BLaER1 treated with 17β-estradiol and CSF1 and Interleukin-3, amounts not matched to agents 10 nM and 100 nM (cell line): ENCODE measurements around the gene MOSPD3.

ENCODE experiments used
- H3K27ac ChIP-seq, 11 experiments: shearing (Covaris generic); formaldehyde crosslinking; 2 replicates each; pipeline ENCODE4 v1.8.1; 2022
- H3K27me3 ChIP-seq, 11 experiments: shearing (Covaris generic); formaldehyde crosslinking; 2 replicates each; pipeline ENCODE4 v1.8.1; 2022
- H3K36me3 ChIP-seq, 11 experiments: shearing (Covaris generic); formaldehyde crosslinking; 2 replicates each; pipeline ENCODE4 v1.8.1; 2022
- H3K4me1 ChIP-seq, 10 experiments: shearing (Covaris generic); formaldehyde crosslinking; 2 replicates each; pipeline ENCODE4 v1.8.1; 2022
- H3K4me2 ChIP-seq, 11 experiments: shearing (Covaris generic); formaldehyde crosslinking; 2 replicates each; pipeline ENCODE4 v1.8.1; 2022
- H3K4me3 ChIP-seq, 10 experiments: shearing (Covaris generic); formaldehyde crosslinking; 2 replicates each; pipeline ENCODE4 v1.8.1; 2022
- H3K9ac ChIP-seq, 11 experiments: shearing (Covaris generic); formaldehyde crosslinking; 2 replicates each; pipeline ENCODE4 v1.8.1; 2022
- H3K9me3 ChIP-seq, 11 experiments: shearing (Covaris generic); formaldehyde crosslinking; replicated peaks in 1 of 11; 2 replicates each; pipeline ENCODE4 v1.8.1; 2022
- H4K20me1 ChIP-seq, 11 experiments: shearing (Covaris generic); formaldehyde crosslinking; 2 replicates each; pipeline ENCODE4 v1.8.1; 2022
- Cebpa-rat ChIP-seq, 11 experiments: shearing (Covaris generic); IDR thresholded peaks; 2 replicates each; pipeline ENCODE4 v1.8.1; 2022

MOSPD3 gene

DNA sequence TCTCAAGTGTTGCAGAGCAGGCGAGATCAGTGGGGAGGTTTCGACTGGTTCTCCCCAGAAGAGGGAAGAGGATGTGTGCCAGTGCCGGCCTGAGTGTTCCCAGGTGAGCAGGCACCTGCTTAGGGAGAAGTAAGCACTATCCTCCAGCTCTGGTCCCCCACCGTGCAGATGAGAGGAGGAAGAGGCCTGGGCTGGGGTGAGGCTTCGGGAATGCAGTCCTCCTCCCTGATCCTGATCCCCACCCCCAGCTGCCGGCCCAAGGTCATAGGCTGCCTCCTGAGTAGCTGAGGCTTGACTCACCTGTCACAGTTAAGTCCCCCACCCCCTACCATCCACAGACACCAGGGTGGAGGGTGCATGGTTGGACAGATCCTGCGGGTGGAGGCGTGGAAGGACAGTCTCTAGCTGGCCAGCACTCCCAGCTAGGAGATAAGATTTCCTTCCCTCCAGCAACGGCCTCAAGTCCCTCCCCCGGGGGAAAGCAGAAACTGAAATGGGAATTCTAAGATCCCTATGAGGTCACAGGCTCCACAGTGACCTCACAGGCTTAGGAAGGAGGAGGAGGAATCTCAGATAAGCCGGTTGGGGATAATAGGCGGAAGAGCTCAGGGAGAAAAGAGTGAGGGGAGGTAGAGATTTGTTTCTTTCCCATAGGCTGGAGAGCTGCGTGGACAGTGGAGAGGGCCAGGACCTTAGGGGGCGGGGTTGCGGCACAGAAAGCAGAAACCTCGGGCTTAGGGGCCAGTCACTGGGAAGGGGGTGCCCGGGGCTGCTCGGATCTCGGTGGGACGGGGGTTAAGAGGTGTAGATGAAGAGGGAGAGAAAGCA, 27.4 kb upstream of the MOSPD3 start:
- Histone ChIP-seq H3K9ac (peak overlapping the region; percentile 90 to 98 (median 95)), H3K27ac (peak overlapping the region; percentile 83 to 98 (median 94); a peak in 21 of 22 replicates), H3K27me3 (peaks cover 0 to 6% (median 2%) of the 10 kb centered on the region in 11 experiments; a peak in 6 of 22 replicates), H3K36me3 (peaks cover 26 to 31% (median 29%) of the 10 kb centered on the region in 11 experiments), H4K20me1 (peaks cover 38 to 53% (median 50%) of the 10 kb centered on the region in 11 experiments), H3K4me3 (peak overlapping the region; percentile 84 to 99 (median 94)), H3K4me2 (peak overlapping the region; percentile 94 to 100 (median 99)), H3K4me1 (peaks cover 45 to 56% (median 51%) of the 10 kb centered on the region in 10 experiments), H3K9me3 (no peaks in the 10 kb centered on the region)
- TF ChIP-seq Cebpa-rat (IDR thresholded peaks at IDR 0.05), result no peak

DNA sequence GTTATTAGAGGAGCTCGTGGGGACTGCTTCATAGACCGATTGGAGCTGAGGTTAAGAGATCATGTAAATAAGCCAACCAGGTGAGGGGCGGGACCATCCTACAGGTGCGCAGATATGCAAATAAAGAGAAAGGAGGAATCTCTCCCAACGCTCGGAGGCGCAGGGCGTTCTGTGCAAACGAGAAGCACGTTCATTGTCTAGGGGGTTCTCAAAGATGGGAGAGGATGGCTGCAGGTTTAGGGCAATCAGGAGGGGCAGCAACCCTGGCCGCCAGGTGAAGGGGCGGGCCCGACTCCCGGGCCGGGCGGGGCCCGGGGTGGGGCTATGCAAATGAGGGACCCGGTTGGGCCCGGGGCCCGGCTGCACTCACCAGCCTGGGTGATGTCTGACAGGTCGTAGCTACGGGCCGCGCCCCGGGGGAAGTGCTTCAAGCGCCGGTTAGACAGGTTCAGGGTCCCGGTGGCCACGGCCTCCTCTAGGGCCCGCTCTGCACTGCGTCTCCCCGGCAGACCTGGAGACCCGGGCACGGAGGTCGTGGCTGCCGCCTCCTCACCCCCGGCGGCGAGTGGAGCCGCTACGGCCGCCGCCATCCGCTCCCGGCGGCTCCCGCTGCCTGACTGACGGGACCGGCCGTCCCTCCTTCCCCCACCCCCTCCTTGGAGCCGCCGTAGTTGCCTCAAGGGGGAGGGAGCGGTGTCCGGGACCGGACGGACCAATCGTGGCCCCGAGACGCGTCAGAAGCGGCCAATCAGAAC, 26.7 kb upstream of the MOSPD3 start, which contains the start of gene LRCH4:
TSS of gene LRCH4 (minus strand) at position 619 of the 755 bp plus-strand sequence. CDS start at position 590, 29 bp downstream.
- TF ChIP-seq Cebpa-rat (IDR thresholded peaks at IDR 0.05), result no peak
- Histone ChIP-seq H3K9ac (peak within 1 kb of the TSS; percentile 90 to 98 (median 95)), H3K9me3 (no peaks in the 10 kb centered on the region), H3K4me2 (peak within 1 kb of the TSS; percentile 94 to 100 (median 99)), H3K4me3 (peak within 1 kb of the TSS; percentile 84 to 99 (median 94)), H3K27me3 (peaks cover 0 to 14% (median 8%) of the 10 kb centered on the region in 11 experiments; a peak in 8 of 22 replicates), H3K4me1 (peaks cover 53 to 63% (median 56%) of the 10 kb centered on the region in 10 experiments), H3K27ac (peak within 1 kb of the TSS; percentile 83 to 98 (median 94)), H4K20me1 (peaks cover 30 to 49% (median 42%) of the 10 kb centered on the region in 11 experiments), H3K36me3 (peaks cover 18 to 23% (median 21%) of the 10 kb centered on the region in 11 experiments)

DNA sequence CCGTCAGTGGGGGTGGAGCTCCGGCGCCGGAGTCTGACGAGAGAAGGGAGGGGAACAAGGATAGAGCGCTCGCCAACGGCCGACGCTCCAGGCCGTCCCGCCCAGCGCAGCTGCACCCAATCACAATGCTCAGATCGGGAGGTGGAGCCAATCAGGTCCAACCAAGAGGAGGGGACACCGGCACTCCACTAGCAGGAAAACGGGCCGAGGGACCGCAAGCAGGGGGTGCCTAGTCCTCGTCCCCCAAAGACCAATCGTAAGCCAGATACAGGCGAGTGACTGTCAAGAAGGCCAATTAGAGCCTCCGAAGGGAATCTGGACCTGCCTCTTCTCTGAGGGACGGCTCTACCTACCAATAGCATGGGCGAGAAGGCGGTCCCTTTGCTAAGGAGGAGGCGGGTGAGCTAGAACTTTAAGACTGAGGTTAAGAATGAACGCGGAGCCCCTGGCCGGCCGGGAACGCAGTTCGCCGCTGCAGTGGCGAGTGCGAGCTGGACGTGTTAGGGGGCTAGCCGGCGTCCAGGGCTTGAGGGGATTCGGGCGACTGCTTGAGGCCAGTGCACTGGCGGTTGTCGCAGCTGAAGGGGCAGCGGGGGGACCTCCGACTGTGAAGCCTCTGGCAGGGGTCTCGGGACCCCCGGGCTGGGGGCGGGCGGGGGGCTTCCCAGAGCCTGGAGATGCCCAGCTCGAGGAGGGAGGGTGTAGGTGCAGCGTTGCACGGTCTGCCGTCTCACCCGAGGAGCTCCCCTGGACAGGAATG, 25.9 kb upstream of the MOSPD3 start, which contains the start of gene FBXO24:
TSS of gene FBXO24 (plus strand) at position 63 of the 760 bp plus-strand sequence. CDS start at position 361, 298 bp downstream.
- Histone ChIP-seq H3K27ac (peak within 1 kb of the TSS; percentile 83 to 98 (median 94)), H3K4me2 (peak within 1 kb of the TSS; percentile 94 to 100 (median 99)), H3K9me3 (no peaks in the 10 kb centered on the region), H4K20me1 (peaks cover 22 to 41% (median 35%) of the 10 kb centered on the region in 11 experiments), H3K4me3 (peak within 1 kb of the TSS; percentile 84 to 99 (median 94)), H3K27me3 (peaks cover 0 to 14% (median 8%) of the 10 kb centered on the region in 11 experiments; a peak in 8 of 22 replicates), H3K4me1 (peaks cover 48 to 58% (median 55%) of the 10 kb centered on the region in 10 experiments), H3K36me3 (peaks cover 10 to 16% (median 13%) of the 10 kb centered on the region in 11 experiments), H3K9ac (peak within 1 kb of the TSS; percentile 90 to 98 (median 95))
- no peak for TF ChIP-seq Cebpa-rat (IDR thresholded peaks at IDR 0.05)

DNA sequence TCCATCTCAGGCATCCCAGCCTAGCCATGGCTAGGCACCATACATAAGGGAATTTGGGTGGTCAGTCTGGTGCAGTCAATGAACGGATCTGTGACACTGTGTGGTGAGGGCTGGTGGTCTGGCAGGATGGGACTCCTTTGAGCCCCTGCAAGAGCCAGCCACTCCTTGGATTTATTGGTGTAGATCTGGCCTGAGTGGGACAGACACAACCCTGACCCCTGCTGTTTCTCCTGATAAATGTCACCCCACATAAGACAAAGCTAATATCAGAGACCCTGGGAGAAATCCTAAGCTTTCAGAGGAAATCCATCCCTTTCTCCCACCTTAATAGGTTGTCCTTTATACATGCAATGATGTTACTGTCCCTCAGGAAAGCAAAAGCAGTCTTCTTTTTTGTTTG, 23.9 kb upstream of the MOSPD3 start:
- peaks cover 0 to 14% (median 8%) of the 10 kb centered on the region in 11 experiments; a peak in 8 of 22 replicates for H3K27me3 ChIP-seq
- H3K9ac ChIP-seq, result no peak overlapping the region
- peaks cover 2 to 21% (median 15%) of the 10 kb centered on the region in 11 experiments; a peak in 19 of 22 replicates for H4K20me1 ChIP-seq
- H3K4me3 ChIP-seq, result no peak overlapping the region
- H3K27ac ChIP-seq, result no peak overlapping the region
- H3K36me3 ChIP-seq, result no peaks in the 10 kb centered on the region
- H3K9me3 ChIP-seq, result no peaks in the 10 kb centered on the region
- H3K4me1 ChIP-seq, result peaks cover 28 to 38% (median 35%) of the 10 kb centered on the region in 10 experiments
- peak overlapping the region in 1 of 11 experiments; percentile 91; a peak in 1 of 22 replicates for H3K4me2 ChIP-seq
- TF ChIP-seq Cebpa-rat (IDR thresholded peaks at IDR 0.05), result no peak

DNA sequence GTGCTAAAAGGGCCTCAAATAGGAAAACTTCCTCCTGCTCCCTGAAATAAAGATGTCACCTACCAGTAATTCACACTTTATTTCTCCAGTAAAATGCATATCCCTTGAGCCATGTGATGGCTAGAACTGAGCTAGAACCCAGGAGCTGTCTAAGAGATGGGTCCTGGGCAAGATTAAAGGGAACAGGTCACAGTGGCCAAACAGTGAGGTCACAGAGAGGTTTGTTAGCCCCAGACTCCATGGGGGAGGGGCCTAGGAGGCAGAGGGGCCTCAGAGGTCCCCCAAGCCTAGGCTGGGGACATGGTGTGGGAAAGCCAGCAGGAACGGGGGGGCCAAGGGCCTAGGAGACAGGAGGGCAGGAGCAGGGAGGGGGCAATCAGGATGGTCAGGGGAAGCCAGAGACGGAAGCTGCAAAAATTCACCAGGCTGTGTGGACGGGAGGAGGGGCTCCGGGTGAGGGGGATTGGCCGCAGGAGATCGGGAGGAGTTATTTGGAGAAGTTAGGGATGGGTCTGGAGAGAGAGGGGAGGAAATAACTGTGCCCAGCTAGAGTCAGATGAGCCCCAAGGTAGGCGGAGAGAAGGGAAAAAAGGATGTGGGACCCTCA, 22.9 kb upstream of the MOSPD3 start:
- Histone ChIP-seq H3K4me3 (no peak overlapping the region), H4K20me1 (peaks cover 0 to 15% (median 13%) of the 10 kb centered on the region in 11 experiments; a peak in 15 of 22 replicates)

DNA sequence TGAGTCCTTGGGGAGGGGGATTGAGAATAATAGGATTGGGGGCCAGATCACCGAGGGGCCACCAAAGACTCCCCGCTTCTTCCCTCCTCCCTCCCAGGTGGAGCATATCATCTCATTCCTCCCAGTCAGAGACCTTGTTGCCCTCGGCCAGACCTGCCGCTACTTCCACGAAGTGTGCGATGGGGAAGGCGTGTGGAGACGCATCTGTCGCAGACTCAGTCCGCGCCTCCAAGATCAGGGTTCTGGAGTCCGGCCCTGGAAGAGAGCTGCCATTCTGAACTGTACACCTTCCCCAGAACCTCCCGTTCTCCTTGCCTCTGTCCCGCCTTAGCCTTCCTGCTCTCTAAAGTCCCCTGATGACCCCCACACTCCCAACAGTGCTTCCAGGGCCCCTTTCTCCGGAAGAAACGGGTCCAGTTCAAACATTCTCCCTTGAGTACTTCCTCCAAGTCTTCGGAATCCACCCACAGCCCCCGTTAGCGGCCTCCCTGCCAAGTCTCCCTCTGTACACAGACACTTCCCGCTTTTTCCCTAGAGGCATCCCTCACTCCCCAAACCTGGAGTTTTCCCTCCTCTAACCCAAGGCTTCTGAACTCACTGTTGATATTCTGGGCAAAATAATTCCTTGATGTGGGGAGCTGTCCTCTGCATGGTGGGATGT, 22.1 kb upstream of the MOSPD3 start:
- Histone ChIP-seq H3K4me2 (peak overlapping the region; percentile 34 to 75 (median 64)), H3K9me3 (no peaks in the 10 kb centered on the region), H3K9ac (peak overlapping the region in 6 of 11 experiments; percentile 8 to 58 (median 30); a peak in 7 of 22 replicates), H3K36me3 (no peaks in the 10 kb centered on the region), H3K4me1 (peaks cover 22 to 34% (median 28%) of the 10 kb centered on the region in 10 experiments), H3K4me3 (no peak overlapping the region), H4K20me1 (peaks cover 0 to 7% (median 6%) of the 10 kb centered on the region in 11 experiments; a peak in 15 of 22 replicates), H3K27me3 (peaks cover 0 to 14% (median 8%) of the 10 kb centered on the region in 11 experiments; a peak in 8 of 22 replicates), H3K27ac (no peak overlapping the region)
- TF ChIP-seq Cebpa-rat (IDR thresholded peaks at IDR 0.05), result no peak

More for the DNA sequence above, 22.9 kb upstream of the MOSPD3 start:
- no peak for TF ChIP-seq Cebpa-rat (IDR thresholded peaks at IDR 0.05)
- Histone ChIP-seq H3K4me1 (peaks cover 27 to 36% (median 30%) of the 10 kb centered on the region in 10 experiments), H3K36me3 (no peaks in the 10 kb centered on the region), H3K27me3 (peaks cover 0 to 14% (median 8%) of the 10 kb centered on the region in 11 experiments; a peak in 8 of 22 replicates), H3K9me3 (no peaks in the 10 kb centered on the region), H3K27ac (no peak overlapping the region), H3K4me2 (peak overlapping the region in 10 of 11 experiments; percentile 34 to 75 (median 60); a peak in 14 of 22 replicates), H3K9ac (peak overlapping the region in 2 of 11 experiments; percentile 8 to 42; a peak in 1 of 22 replicates)

DNA sequence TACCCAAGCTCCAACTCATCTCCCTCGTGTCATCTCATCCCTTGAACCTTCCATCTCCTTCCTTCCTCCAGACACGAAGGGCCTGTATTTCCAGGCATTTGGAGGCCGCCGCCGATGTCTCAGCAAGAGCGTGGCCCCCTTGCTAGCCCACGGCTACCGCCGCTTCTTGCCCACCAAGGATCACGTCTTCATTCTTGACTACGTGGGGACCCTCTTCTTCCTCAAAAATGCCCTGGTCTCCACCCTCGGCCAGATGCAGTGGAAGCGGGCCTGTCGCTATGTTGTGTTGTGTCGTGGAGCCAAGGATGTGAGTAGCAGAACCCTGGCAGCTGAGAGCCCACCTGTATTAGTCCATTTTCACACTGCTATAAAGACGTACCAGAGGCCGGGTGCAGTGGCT, 20.7 kb upstream of the MOSPD3 start:
- TF ChIP-seq Cebpa-rat (IDR thresholded peaks at IDR 0.05), result no peak
- H3K27me3 ChIP-seq, result peaks cover 0 to 14% (median 8%) of the 10 kb centered on the region in 11 experiments; a peak in 8 of 22 replicates
- H3K27ac ChIP-seq, result no peak overlapping the region
- no peak overlapping the region for H3K9ac ChIP-seq
- no peak overlapping the region for H3K4me3 ChIP-seq
- H4K20me1 ChIP-seq, result no peaks in the 10 kb centered on the region
- peaks cover 20 to 34% (median 28%) of the 10 kb centered on the region in 10 experiments for H3K4me1 ChIP-seq
- no peaks in the 10 kb centered on the region for H3K9me3 ChIP-seq
- H3K36me3 ChIP-seq, result no peaks in the 10 kb centered on the region
- H3K4me2 ChIP-seq, result no peak overlapping the region
